DOHH2 (cell line): ENCODE results near the gene PRDM15.

Experiments
- EZH2phosphoT487 ChIP-seq: fragments of 200-600 bp; sonication (generic); IDR thresholded peaks from 2 replicates; pipeline ENCODE4 v1.6.1; 2017; ENCODE audit warnings: borderline replicate concordance, mild to moderate bottlenecking, antibody characterized with exemption, low read length, moderate library complexity, mixed read lengths
- TF ChIP-seq, protein P1 (sequence below): fragments of 200-600 bp; sonication (generic); IDR thresholded peaks from one replicate; pipeline ENCODE4 v1.5.1; 2014; ENCODE audit warnings: antibody characterized with exemption, mild to moderate bottlenecking, low read depth, low read length; ENCODE audit not compliant: poor library complexity, severe bottlenecking

DNA sequence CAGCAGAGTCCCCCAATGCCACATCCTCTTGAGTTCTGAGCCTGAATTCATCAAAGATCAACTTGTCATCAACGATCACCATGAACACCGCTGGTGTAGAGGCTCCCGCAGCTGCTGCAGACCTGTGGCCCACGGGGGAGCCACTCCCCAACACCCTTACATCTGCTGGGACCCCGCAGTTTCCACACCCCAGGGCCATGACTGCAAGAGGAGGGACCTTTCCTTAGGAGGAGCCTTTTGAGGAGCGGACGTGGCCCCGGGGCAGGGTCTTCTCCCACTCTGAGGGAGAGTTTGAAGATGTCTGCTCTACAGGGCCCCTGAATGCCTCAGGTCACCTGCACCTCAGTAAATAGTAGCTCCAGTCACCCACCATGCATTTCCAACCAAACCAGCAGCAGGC lies 2.7 kb downstream of the PRDM15 start:
- TF ChIP-seq, protein P1, sequence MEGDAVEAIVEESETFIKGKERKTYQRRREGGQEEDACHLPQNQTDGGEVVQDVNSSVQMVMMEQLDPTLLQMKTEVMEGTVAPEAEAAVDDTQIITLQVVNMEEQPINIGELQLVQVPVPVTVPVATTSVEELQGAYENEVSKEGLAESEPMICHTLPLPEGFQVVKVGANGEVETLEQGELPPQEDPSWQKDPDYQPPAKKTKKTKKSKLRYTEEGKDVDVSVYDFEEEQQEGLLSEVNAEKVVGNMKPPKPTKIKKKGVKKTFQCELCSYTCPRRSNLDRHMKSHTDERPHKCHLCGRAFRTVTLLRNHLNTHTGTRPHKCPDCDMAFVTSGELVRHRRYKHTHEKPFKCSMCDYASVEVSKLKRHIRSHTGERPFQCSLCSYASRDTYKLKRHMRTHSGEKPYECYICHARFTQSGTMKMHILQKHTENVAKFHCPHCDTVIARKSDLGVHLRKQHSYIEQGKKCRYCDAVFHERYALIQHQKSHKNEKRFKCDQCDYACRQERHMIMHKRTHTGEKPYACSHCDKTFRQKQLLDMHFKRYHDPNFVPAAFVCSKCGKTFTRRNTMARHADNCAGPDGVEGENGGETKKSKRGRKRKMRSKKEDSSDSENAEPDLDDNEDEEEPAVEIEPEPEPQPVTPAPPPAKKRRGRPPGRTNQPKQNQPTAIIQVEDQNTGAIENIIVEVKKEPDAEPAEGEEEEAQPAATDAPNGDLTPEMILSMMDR, result no peak
- TF ChIP-seq EZH2phosphoT487, result no peak
